Measurements from ENCODE around the gene SHROOM3.
"Not testable (repeated sequence)": the region's sequence is repeated elsewhere in the genome, so short reads cannot be mapped to it uniquely, and the experiment has no call there.

The SHROOM3 gene

GRCh38 chr4:76596713-76597112 is 161.7 kb downstream of the SHROOM3 start:
- DNase-seq = no peak

GRCh38 chr4:76597423-76597979 is 162.5 kb downstream of the SHROOM3 start:
- peak; percentile 22 to 26 (median 26) for DNase-seq

- DNase-seq = no peak
Measured at GRCh38 chr4:76600447-76600846, 165.4 kb downstream of the SHROOM3 start.

GRCh38 chr4:76601791-76602190 is 166.8 kb downstream of the SHROOM3 start:
- no peak for DNase-seq

- DNase-seq = peak in 1 of 3 donors; percentile 21
Measured at GRCh38 chr4:76605099-76605563, 170.1 kb downstream of the SHROOM3 start.

- DNase-seq = no peak
Measured at GRCh38 chr4:76606645-76607265, 171.7 kb downstream of the SHROOM3 start.

- DNase-seq = no peak
Measured at GRCh38 chr4:76607266-76607799, 172.3 kb downstream of the SHROOM3 start.

GRCh38 chr4:76607846-76608245 is 172.8 kb downstream of the SHROOM3 start:
- DNase-seq = no peak

- not testable (repeated sequence) for DNase-seq
Measured at GRCh38 chr4:76608549-76608948, 173.5 kb downstream of the SHROOM3 start.

GRCh38 chr4:76610751-76611547 is 175.9 kb downstream of the SHROOM3 start:
- DNase-seq = no peak

- DNase-seq = no peak
Measured at GRCh38 chr4:76611616-76612207, 176.7 kb downstream of the SHROOM3 start.

- DNase-seq = no peak
Measured at GRCh38 chr4:76614589-76614988, 179.6 kb downstream of the SHROOM3 start.

GRCh38 chr4:76615999-76616398 is 181.0 kb downstream of the SHROOM3 start:
- no peak for DNase-seq

GRCh38 chr4:76616526-76616925 is 181.5 kb downstream of the SHROOM3 start:
- no peak for DNase-seq

- no peak for DNase-seq
Measured at GRCh38 chr4:76620723-76621468, 185.9 kb downstream of the SHROOM3 start.

- no peak for DNase-seq
Measured at GRCh38 chr4:76622126-76622525, 187.1 kb downstream of the SHROOM3 start.

- no peak for DNase-seq
Measured at GRCh38 chr4:76622717-76623116, 187.7 kb downstream of the SHROOM3 start.

GRCh38 chr4:76623217-76624045 is 188.4 kb downstream of the SHROOM3 start:
- no peak for DNase-seq

GRCh38 chr4:76624241-76624681 is 189.2 kb downstream of the SHROOM3 start:
- no peak for DNase-seq

GRCh38 chr4:76624931-76625715 is 190.1 kb downstream of the SHROOM3 start:
- no peak for DNase-seq

Data from suppressor macrophage treated with lipopolysaccharide for 1 hour (primary cell).